B cell (primary cell): ENCODE data around the gene EXOC4.

Experiments
- EZH2 ChIP-seq: IDR thresholded peaks from 2 replicates; pipeline ENCODE4 v1.6.1; 2012; ENCODE audit warnings: borderline replicate concordance, low read depth, mild to moderate bottlenecking, moderate library complexity, low read length; ENCODE audit not compliant: insufficient read depth, poor library complexity, severe bottlenecking
- TF ChIP-seq, protein P1 (sequence below): fragments of 200-600 bp; IDR thresholded peaks from one replicate; pipeline ENCODE4 v1.8.0; 2022; ENCODE audit warnings: antibody characterized with exemption, mild to moderate bottlenecking

DNA sequence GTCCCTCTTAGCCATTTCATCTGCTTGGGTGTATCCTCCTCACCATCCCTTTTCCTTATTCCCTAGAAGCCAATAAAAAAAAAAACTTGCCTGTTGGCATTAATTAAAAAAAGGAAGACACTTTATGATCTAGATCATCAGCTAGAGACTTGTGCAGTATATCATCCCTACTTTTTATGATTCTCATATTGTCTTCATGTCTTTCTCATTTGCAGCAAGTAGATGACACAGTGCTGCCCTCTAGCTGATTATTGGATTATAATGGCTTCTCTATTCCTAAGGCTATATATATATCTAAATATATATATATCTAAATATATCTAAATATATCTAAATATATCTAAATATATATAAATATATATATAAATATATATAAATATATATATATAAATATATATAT lies 601.9 kb downstream of the EXOC4 start:
- TF ChIP-seq, protein P1, sequence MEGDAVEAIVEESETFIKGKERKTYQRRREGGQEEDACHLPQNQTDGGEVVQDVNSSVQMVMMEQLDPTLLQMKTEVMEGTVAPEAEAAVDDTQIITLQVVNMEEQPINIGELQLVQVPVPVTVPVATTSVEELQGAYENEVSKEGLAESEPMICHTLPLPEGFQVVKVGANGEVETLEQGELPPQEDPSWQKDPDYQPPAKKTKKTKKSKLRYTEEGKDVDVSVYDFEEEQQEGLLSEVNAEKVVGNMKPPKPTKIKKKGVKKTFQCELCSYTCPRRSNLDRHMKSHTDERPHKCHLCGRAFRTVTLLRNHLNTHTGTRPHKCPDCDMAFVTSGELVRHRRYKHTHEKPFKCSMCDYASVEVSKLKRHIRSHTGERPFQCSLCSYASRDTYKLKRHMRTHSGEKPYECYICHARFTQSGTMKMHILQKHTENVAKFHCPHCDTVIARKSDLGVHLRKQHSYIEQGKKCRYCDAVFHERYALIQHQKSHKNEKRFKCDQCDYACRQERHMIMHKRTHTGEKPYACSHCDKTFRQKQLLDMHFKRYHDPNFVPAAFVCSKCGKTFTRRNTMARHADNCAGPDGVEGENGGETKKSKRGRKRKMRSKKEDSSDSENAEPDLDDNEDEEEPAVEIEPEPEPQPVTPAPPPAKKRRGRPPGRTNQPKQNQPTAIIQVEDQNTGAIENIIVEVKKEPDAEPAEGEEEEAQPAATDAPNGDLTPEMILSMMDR, result no peak
- TF ChIP-seq EZH2, result no peak
